HG03066 (cell line): ENCODE results near the gene TMEM164.
A peak's percentile ranks its signal among the peaks of the same experiment; 100 is the strongest.

Experiments
- ATAC-seq: cut with Tn5 transposase; IDR thresholded peaks from one replicate; pipeline ENCODE4 v1.9.1; 2021; ENCODE audit warnings: low read depth; ENCODE audit not compliant: unreplicated experiment

The TMEM164 gene

GRCh38 chrX:110036162-110037033 lies 33.5 kb downstream of the TMEM164 start:
- ATAC-seq: peak; percentile 60

- ATAC-seq: no peak
Observed at GRCh38 chrX:110037178-110037577, 34.3 kb downstream of the TMEM164 start.

DNA sequence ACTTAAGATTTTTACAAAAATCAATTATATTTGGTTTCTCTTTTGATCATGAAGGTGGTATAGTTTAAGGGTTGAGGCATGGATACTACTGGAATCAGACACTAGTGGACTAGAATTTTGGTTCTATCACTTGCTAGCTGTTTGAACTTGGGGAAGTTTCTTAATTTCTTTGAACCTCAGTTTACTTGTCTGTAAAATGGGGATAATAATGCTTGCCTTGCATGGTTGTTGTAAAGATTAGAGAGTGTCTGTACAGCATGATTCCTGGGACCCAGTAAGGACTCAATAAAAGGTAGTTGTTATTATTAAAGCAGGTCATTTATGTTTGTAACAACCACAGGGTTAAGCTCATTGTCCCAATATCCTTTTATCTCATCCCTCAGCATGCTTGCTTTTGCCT lies 36.0 kb downstream of the TMEM164 start:
- no peak for ATAC-seq

GRCh38 chrX:110041980-110042379 lies 39.1 kb downstream of the TMEM164 start:
- no peak for ATAC-seq

GRCh38 chrX:110042496-110042895 lies 39.6 kb downstream of the TMEM164 start:
- ATAC-seq: no peak

- no peak for ATAC-seq
Observed at GRCh38 chrX:110043506-110043905, 40.6 kb downstream of the TMEM164 start.

DNA sequence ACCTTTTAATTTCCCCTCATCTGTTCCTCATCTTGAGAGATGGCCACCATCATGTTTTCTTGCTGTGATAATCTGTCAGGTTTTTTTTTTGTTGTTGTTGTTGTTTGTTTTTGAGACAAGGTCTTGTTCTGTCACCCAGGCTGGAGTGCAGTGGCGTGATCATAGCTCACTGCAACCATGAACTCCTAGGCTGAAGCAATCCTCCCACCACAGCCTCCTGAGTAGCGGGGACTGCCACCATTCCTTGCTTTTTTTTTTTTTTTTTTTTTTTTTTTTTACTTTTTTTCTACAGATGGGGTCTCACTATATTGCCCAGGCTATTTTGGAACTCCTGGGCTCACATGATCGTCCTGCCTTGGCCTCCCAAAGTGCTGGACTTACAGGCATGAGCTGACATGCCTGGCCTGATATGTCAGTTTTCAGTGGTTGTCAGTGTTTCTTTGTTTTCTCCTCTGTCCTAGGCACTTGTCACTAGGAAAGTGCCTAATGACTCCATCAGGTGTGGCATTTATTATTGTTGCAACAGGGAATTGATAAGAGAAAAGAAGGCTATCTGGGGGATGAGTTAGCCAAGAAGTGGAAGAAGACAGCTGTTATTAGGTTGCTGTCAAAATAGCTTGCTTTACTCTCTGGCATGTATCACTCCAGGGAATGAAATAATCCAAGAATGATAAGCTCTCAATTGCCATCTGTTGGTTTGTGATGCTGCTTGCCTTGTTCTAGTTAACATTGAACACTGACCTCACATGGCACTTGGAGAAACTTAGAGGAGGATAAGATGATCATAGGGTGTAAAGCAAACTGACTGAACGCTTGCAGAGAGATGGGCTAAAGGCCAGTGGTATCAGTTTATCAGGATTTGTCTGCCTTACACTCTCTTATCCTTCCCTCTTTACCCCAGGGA lies 41.7 kb downstream of the TMEM164 start:
- no peak for ATAC-seq

GRCh38 chrX:110045421-110045820 lies 42.5 kb downstream of the TMEM164 start:
- no peak for ATAC-seq

DNA sequence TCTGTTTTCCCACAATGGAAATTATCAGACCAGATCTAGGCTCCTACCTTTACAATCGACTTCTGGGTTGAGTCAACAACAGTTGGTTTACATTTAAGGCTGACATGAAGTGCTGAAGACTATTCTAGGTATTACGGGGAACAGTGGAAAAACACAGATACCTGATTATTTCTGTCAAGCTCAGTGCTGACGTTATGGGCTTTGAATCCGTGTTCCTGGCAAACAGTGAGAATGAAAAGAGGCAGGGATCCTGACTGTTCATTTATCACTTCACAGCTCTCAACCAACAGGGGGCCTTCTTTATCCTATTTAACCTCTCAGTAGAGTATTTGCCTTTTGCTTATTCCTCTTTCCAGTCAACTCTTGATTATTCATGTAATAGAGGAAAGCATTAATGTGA lies 43.1 kb downstream of the TMEM164 start:
- no peak for ATAC-seq

DNA sequence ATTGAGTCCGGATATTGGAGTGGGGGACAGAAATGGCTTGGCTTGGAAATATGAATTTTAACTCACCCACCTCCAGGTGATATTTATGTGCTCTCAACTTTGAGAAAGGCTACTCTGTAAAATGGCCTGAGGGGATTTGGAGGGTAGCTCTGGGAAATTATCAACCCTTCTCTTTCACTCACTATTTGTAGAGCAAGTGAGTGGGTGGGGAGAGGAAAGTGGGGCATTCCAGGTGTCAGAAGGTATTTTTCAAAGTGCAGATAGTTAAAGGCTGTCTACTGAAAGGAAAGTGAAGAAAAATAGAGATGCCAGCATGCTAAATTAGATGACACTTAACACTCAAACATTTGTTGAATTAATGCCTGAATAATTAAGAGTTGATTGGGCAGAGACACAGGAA lies 44.1 kb downstream of the TMEM164 start:
- ATAC-seq: no peak

DNA sequence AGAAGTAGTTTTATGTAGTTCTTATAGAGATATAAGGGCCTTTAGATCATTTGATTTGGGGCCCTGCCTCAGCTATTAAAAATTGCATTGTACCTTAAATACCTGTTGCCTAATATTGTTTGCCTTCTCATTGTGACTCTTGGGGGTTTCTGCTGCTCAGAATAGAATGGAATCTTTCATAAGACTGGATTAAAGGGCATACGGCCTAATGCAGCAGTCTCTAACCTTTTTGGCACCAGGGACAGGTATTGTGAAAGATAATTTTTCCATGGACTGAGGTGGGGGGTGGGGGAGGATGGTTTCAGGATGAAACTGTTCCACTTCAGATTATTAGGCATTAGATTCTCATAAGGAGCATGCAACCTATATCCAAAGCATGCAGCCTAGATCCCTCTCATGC lies 46.2 kb downstream of the TMEM164 start:
- ATAC-seq: no peak

DNA sequence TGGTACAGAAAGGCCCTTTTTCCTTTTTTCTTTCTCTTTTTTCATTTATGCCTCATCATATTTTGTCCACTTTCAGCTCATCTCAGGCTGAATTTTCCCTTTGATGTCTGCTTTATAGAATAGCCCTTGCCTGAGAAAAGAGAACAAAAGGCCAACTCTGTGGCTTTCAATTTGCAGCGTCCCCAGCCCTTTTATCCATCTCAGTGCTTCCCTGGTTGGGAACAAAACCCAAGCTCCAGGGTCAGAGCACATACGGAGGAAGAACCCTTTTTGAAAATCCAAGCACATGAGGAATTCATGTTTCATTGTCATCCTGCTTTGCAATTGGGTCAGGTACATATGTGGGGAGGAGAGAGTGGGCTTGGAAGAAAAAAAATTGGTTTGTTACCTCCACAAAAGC lies 47.5 kb downstream of the TMEM164 start:
- ATAC-seq: no peak

- ATAC-seq: no peak
Observed at GRCh38 chrX:110050901-110051300, 48.0 kb downstream of the TMEM164 start.

DNA sequence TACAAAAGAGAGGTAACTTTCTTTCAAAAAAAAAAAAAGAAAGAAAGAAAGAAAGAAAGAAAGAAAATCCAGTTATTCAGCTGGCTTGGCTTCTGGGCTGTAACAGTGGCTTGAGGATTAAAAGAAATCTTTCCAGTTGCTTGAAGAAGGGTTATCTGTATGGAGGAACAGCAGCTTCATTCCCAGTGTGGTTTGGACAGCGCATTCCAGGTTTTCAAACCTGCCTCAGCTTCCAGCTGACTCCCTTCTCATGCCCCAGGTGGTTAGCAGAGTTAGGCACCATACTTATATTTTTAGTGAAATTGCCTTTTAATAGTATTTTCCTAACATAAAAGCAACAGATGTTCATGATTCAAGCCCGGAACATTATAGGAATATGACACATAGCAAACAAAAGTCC lies 48.6 kb downstream of the TMEM164 start:
- no peak for ATAC-seq

- no peak for ATAC-seq
Observed at GRCh38 chrX:110052303-110052702, 49.4 kb downstream of the TMEM164 start.

DNA sequence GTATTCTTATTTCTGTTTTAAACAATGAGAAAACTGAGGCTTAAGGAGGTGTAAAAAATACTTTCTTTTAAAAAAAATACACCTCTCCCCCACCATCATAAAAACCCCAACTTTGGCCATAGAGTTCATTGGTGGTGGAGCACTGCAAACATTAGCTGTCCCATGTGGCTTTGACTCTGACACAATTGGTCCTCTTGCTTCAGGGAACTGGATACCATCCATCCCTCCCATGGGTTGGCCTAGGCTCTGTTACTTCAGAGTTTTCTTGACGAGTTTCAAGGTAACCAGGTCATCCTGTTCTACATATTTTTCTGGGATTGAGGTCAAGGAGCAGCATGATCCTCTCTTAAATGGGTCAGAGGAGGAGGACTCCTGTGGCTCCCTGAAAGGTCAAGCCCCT lies 50.5 kb downstream of the TMEM164 start:
- no peak for ATAC-seq

GRCh38 chrX:110055616-110056015 lies 52.7 kb downstream of the TMEM164 start:
- no peak for ATAC-seq

DNA sequence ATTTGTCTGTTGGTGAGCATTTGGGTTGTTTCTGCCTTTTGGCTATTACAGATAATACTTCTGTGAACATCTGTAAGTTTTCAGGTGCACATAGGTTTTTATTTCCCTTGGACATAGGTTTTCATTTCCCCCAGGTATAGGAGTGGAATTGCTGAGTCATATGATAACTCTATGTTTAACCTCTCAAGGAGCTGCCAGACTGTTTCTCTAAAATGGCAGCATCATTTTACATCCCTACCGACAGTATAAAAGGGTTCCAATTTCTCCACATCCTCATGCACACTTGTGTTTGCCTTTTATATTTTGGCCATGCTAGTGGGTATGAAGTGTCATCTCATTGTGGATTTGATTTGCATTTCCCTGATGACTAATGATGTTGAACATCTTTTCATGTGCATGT lies 53.5 kb downstream of the TMEM164 start:
- no peak for ATAC-seq

- ATAC-seq: no peak
Observed at GRCh38 chrX:110059410-110059809, 56.5 kb downstream of the TMEM164 start.

- ATAC-seq: no peak
Observed at GRCh38 chrX:110060317-110060716, 57.4 kb downstream of the TMEM164 start.

GRCh38 chrX:110060846-110061537 lies 58.1 kb downstream of the TMEM164 start:
- no peak for ATAC-seq
